Measurements from ENCODE around the gene PSMC4. TPM values are rescaled to one million over a fixed set of nuclear protein-coding genes. Genes with fewer than 3 reads are reported as not detected.

Gene PSMC4
- 163 and 169 TPM in 2 replicates for polyA plus RNA-seq (2013)

- WGBS (ENCODE audit: extremely low coverage, insufficient coverage, insufficient read length) = no CpG with 5 or more reads among the region's 47 CpGs
- H4K91ac ChIP-seq (ENCODE audit: low read depth, low read length) = peak within 1 kb of the TSS; percentile 88
- H4K8ac ChIP-seq (ENCODE audit: low read depth, low read length) = peak within 1 kb of the TSS; percentile 86
- peaks cover 3 to 9% of the 10 kb centered on the region in 2 experiments for H3K4me1 ChIP-seq (ENCODE audit: control insufficient read depth in 1 of 2, insufficient read depth in 2 of 2, low read length in 2 of 2)
- peak within 1 kb of the TSS; percentile 50 for H2AFZ ChIP-seq (ENCODE audit: insufficient read depth, low read length, poor library complexity)
- peak within 1 kb of the TSS; percentile 82 for H3K4me3 ChIP-seq (ENCODE audit: low read depth, low read length)
- peak within 1 kb of the TSS; percentile 39 for H2BK120ac ChIP-seq (ENCODE audit: insufficient read depth, low read length, poor library complexity)
- H3K27ac ChIP-seq (ENCODE audit: low read depth, low read length) = no peak within 1 kb of the TSS
- H4K12ac ChIP-seq (ENCODE audit: low read depth, low read length) = peak within 1 kb of the TSS; percentile 75
- no peak within 1 kb of the TSS for H3K23ac ChIP-seq (ENCODE audit: low read length)
- H3K18ac ChIP-seq (ENCODE audit: low read length) = peak within 1 kb of the TSS; percentile 62
- peak within 1 kb of the TSS; percentile 86 for H3K9ac ChIP-seq (ENCODE audit: low read length)
- peak; percentile 99 to 100 for DNase-seq
- no peak within 1 kb of the TSS for H2BK12ac ChIP-seq (ENCODE audit: low read length)
- peak within 1 kb of the TSS; percentile 66 for H2AK5ac ChIP-seq (ENCODE audit: low read length)
- H3K4ac ChIP-seq (ENCODE audit: low read depth, low read length) = peak within 1 kb of the TSS; percentile 97
- H3K27me3 ChIP-seq (ENCODE audit: insufficient read depth, low read length) = no peaks in the 10 kb centered on the region
- peaks cover 15% of the 10 kb centered on the region for H3K79me2 ChIP-seq (ENCODE audit: control insufficient read depth, insufficient read depth, low read length, poor library complexity)
- peak within 1 kb of the TSS; percentile 52 for H2BK5ac ChIP-seq (ENCODE audit: low read depth, low read length, poor library complexity)
- H3K79me1 ChIP-seq (ENCODE audit: low read length) = peaks cover 12% of the 10 kb centered on the region
- H3K9me3 ChIP-seq (ENCODE audit: insufficient read depth, low read depth, low read length) = no peaks in the 10 kb centered on the region
- peak within 1 kb of the TSS; percentile 81 for H3K14ac ChIP-seq (ENCODE audit: low read length)
- H3K36me3 ChIP-seq (ENCODE audit: control insufficient read depth in 1 of 2, insufficient read depth in 2 of 2, low read length in 2 of 2) = peaks cover 24 to 32% of the 10 kb centered on the region in 2 experiments
- H3K4me2 ChIP-seq (ENCODE audit: low read length) = peak within 1 kb of the TSS; percentile 92
These were observed at the start of gene PSMC4 for GRCh38 chr19:39970675-39971379. Gene PSMC4 (plus strand): TSS chr19:39971165. CDS start chr19:39971203, 38 bp downstream.

GRCh38 chr19:39923862-39924261 lies 47.1 kb upstream of the PSMC4 start:
- H2AFZ ChIP-seq (ENCODE audit: insufficient read depth, low read length, poor library complexity) = no peak overlapping the region
- H3K79me2 ChIP-seq (ENCODE audit: control insufficient read depth, insufficient read depth, low read length, poor library complexity) = no peaks in the 10 kb centered on the region
- no peaks in the 10 kb centered on the region for H3K79me1 ChIP-seq (ENCODE audit: low read length)
- H2AK5ac ChIP-seq (ENCODE audit: low read length) = no peak overlapping the region
- H3K4me2 ChIP-seq (ENCODE audit: low read length) = no peak overlapping the region
- no peak overlapping the region for H3K14ac ChIP-seq (ENCODE audit: low read length)
- H3K36me3 ChIP-seq (ENCODE audit: control insufficient read depth in 1 of 2, insufficient read depth in 2 of 2, low read length in 2 of 2) = no peaks in the 10 kb centered on the region
- H3K9ac ChIP-seq (ENCODE audit: low read length) = no peak overlapping the region
- H2BK5ac ChIP-seq (ENCODE audit: low read depth, low read length, poor library complexity) = no peak overlapping the region
- H4K91ac ChIP-seq (ENCODE audit: low read depth, low read length) = no peak overlapping the region
- H2BK120ac ChIP-seq (ENCODE audit: insufficient read depth, low read length, poor library complexity) = no peak overlapping the region
- H3K4me1 ChIP-seq (ENCODE audit: control insufficient read depth in 1 of 2, insufficient read depth in 2 of 2, low read length in 2 of 2) = no peaks in the 10 kb centered on the region
- no peak overlapping the region for H3K4ac ChIP-seq (ENCODE audit: low read depth, low read length)
- no peaks in the 10 kb centered on the region for H3K27me3 ChIP-seq (ENCODE audit: insufficient read depth, low read length)
- no peak overlapping the region for H3K18ac ChIP-seq (ENCODE audit: low read length)
- H3K27ac ChIP-seq (ENCODE audit: low read depth, low read length) = no peak overlapping the region
- WGBS (ENCODE audit: extremely low coverage, insufficient coverage, insufficient read length) = no CpG with 5 or more reads among the region's 4 CpGs
- no peak for DNase-seq
- no peak overlapping the region for H3K23ac ChIP-seq (ENCODE audit: low read length)
- no peak overlapping the region for H4K12ac ChIP-seq (ENCODE audit: low read depth, low read length)
- H2BK12ac ChIP-seq (ENCODE audit: low read length) = no peak overlapping the region
- H3K4me3 ChIP-seq (ENCODE audit: low read depth, low read length) = no peak overlapping the region
- no peaks in the 10 kb centered on the region for H3K9me3 ChIP-seq (ENCODE audit: insufficient read depth, low read depth, low read length)
- H4K8ac ChIP-seq (ENCODE audit: low read depth, low read length) = no peak overlapping the region

- Histone ChIP-seq H4K12ac (ENCODE audit: low read depth, low read length) (no peak overlapping the region), H3K18ac (ENCODE audit: low read length) (no peak overlapping the region), H2BK12ac (ENCODE audit: low read length) (no peak overlapping the region), H2AFZ (ENCODE audit: insufficient read depth, low read length, poor library complexity) (no peak overlapping the region), H2AK5ac (ENCODE audit: low read length) (no peak overlapping the region), H3K4ac (ENCODE audit: low read depth, low read length) (no peak overlapping the region), H3K79me2 (ENCODE audit: control insufficient read depth, insufficient read depth, low read length, poor library complexity) (no peaks in the 10 kb centered on the region), H3K4me2 (ENCODE audit: low read length) (no peak overlapping the region), H3K4me3 (ENCODE audit: low read depth, low read length) (no peak overlapping the region), H3K27me3 (ENCODE audit: insufficient read depth, low read length) (no peaks in the 10 kb centered on the region), H3K9ac (ENCODE audit: low read length) (no peak overlapping the region), H4K8ac (ENCODE audit: low read depth, low read length) (no peak overlapping the region), H2BK5ac (ENCODE audit: low read depth, low read length, poor library complexity) (no peak overlapping the region), H2BK120ac (ENCODE audit: insufficient read depth, low read length, poor library complexity) (no peak overlapping the region), H3K23ac (ENCODE audit: low read length) (no peak overlapping the region), H3K14ac (ENCODE audit: low read length) (no peak overlapping the region), H3K4me1 (ENCODE audit: control insufficient read depth in 1 of 2, insufficient read depth in 2 of 2, low read length in 2 of 2) (no peaks in the 10 kb centered on the region), H3K79me1 (ENCODE audit: low read length) (no peaks in the 10 kb centered on the region), H4K91ac (ENCODE audit: low read depth, low read length) (no peak overlapping the region), H3K9me3 (ENCODE audit: insufficient read depth, low read depth, low read length) (no peaks in the 10 kb centered on the region), H3K27ac (ENCODE audit: low read depth, low read length) (no peak overlapping the region), H3K36me3 (ENCODE audit: control insufficient read depth in 1 of 2, insufficient read depth in 2 of 2, low read length in 2 of 2) (no peaks in the 10 kb centered on the region)
- DNase-seq = no peak
- WGBS (ENCODE audit: extremely low coverage, insufficient coverage, insufficient read length) = no CpG with 5 or more reads among the region's 37 CpGs
These were observed 46.6 kb upstream of the PSMC4 start for GRCh38 chr19:39924389-39924788.

- Histone ChIP-seq H3K4me2 (ENCODE audit: low read length) (no peak overlapping the region), H3K79me2 (ENCODE audit: control insufficient read depth, insufficient read depth, low read length, poor library complexity) (no peaks in the 10 kb centered on the region), H2AK5ac (ENCODE audit: low read length) (no peak overlapping the region), H2BK12ac (ENCODE audit: low read length) (no peak overlapping the region), H2AFZ (ENCODE audit: insufficient read depth, low read length, poor library complexity) (no peak overlapping the region), H3K14ac (ENCODE audit: low read length) (no peak overlapping the region), H3K4ac (ENCODE audit: low read depth, low read length) (no peak overlapping the region), H3K18ac (ENCODE audit: low read length) (no peak overlapping the region), H3K23ac (ENCODE audit: low read length) (no peak overlapping the region), H3K9me3 (ENCODE audit: insufficient read depth, low read depth, low read length) (no peaks in the 10 kb centered on the region), H3K36me3 (ENCODE audit: control insufficient read depth in 1 of 2, insufficient read depth in 2 of 2, low read length in 2 of 2) (no peaks in the 10 kb centered on the region), H3K27me3 (ENCODE audit: insufficient read depth, low read length) (no peaks in the 10 kb centered on the region), H4K91ac (ENCODE audit: low read depth, low read length) (no peak overlapping the region), H2BK5ac (ENCODE audit: low read depth, low read length, poor library complexity) (no peak overlapping the region), H4K12ac (ENCODE audit: low read depth, low read length) (no peak overlapping the region), H3K4me1 (ENCODE audit: control insufficient read depth in 1 of 2, insufficient read depth in 2 of 2, low read length in 2 of 2) (no peaks in the 10 kb centered on the region), H3K4me3 (ENCODE audit: low read depth, low read length) (no peak overlapping the region), H4K8ac (ENCODE audit: low read depth, low read length) (no peak overlapping the region), H2BK120ac (ENCODE audit: insufficient read depth, low read length, poor library complexity) (no peak overlapping the region), H3K27ac (ENCODE audit: low read depth, low read length) (no peak overlapping the region), H3K9ac (ENCODE audit: low read length) (no peak overlapping the region), H3K79me1 (ENCODE audit: low read length) (no peaks in the 10 kb centered on the region)
- no CpG with 5 or more reads among the region's 5 CpGs for WGBS (ENCODE audit: extremely low coverage, insufficient coverage, insufficient read length)
- no peak for DNase-seq
These were observed 46.0 kb upstream of the PSMC4 start for GRCh38 chr19:39924952-39925351.
